ENCODE results near the gene RPUSD3. TPM values are rescaled to one million over a fixed set of nuclear protein-coding genes. Genes with fewer than 3 reads are reported as not detected.

The RPUSD3 gene
- total and polyA plus RNA-seq, 3 experiments from 2014 or later, result 51.8 to 77.6 (median 74.3) TPM

Other genes starting within 250 kb of the RPUSD3 start
- 10 to 100 TPM; 53.1 to 54.3 TPM for gene MTMR14, start 194.5 kb downstream of the RPUSD3 start, total RNA-seq
- gene MTMR14, start 194.5 kb downstream of the RPUSD3 start, polyA plus RNA-seq, result 62.9 TPM
- under 1 TPM in 1 of 2 experiments, not detected in 1; 0.16 TPM for gene CPNE9, start 140.2 kb downstream of the RPUSD3 start, total RNA-seq
- gene CPNE9, start 140.2 kb downstream of the RPUSD3 start, polyA plus RNA-seq, result not detected
- 10 to 100 TPM; 46.8 to 50.2 TPM for gene BRPF1, start 112.3 kb downstream of the RPUSD3 start, total RNA-seq
- 27.0 TPM for gene BRPF1, start 112.3 kb downstream of the RPUSD3 start, polyA plus RNA-seq
- gene OGG1, start 94.1 kb downstream of the RPUSD3 start, total RNA-seq, result 10 to 100 TPM; 30.5 to 32.1 TPM
- gene OGG1, start 94.1 kb downstream of the RPUSD3 start, polyA plus RNA-seq, result 25.8 TPM
- gene CAMK1, start 74.1 kb downstream of the RPUSD3 start, total RNA-seq, result 10 to 100 TPM; 27.0 to 27.4 TPM
- gene CAMK1, start 74.1 kb downstream of the RPUSD3 start, polyA plus RNA-seq, result 2.9 TPM
- 10 to 100 TPM; 57.0 to 58.8 TPM for gene TADA3, start 51.5 kb downstream of the RPUSD3 start, total RNA-seq
- 64.4 TPM for gene TADA3, start 51.5 kb downstream of the RPUSD3 start, polyA plus RNA-seq
- gene ARPC4, start 50.9 kb downstream of the RPUSD3 start, total RNA-seq, result 100 to 1,000 TPM; 309 to 319 TPM
- 277 TPM for gene ARPC4, start 50.9 kb downstream of the RPUSD3 start, polyA plus RNA-seq
- 10 to 100 TPM; 18.8 to 19.1 TPM for gene TTLL3, start 33.7 kb downstream of the RPUSD3 start, total RNA-seq
- 3.8 TPM for gene TTLL3, start 33.7 kb downstream of the RPUSD3 start, polyA plus RNA-seq
- gene CIDEC, start 36.2 kb upstream of the RPUSD3 start, total RNA-seq, result not detected
- gene CIDEC, start 36.2 kb upstream of the RPUSD3 start, polyA plus RNA-seq, result not detected
- 10 to 100 TPM; 55.5 to 59.0 TPM for gene JAGN1, start 46.6 kb upstream of the RPUSD3 start, total RNA-seq
- 44.4 TPM for gene JAGN1, start 46.6 kb upstream of the RPUSD3 start, polyA plus RNA-seq
- 1 to 10 TPM in 1 of 2 experiments, under 1 TPM in 1; 0.47 to 1.2 TPM for gene IL17RE, start 58.8 kb upstream of the RPUSD3 start, total RNA-seq
- gene IL17RE, start 58.8 kb upstream of the RPUSD3 start, polyA plus RNA-seq, result 1.2 TPM
- gene IL17RC, start 73.1 kb upstream of the RPUSD3 start, total RNA-seq, result under 1 TPM; 0.20 to 0.31 TPM
- gene IL17RC, start 73.1 kb upstream of the RPUSD3 start, polyA plus RNA-seq, result 11.0 TPM
- 10 to 100 TPM; 14.0 to 16.0 TPM for gene CRELD1, start 89.8 kb upstream of the RPUSD3 start, total RNA-seq
- 24.5 TPM for gene CRELD1, start 89.8 kb upstream of the RPUSD3 start, polyA plus RNA-seq
- 10 to 100 TPM; 12.1 to 12.3 TPM for gene PRRT3, start 108.4 kb upstream of the RPUSD3 start, total RNA-seq
- 5.4 TPM for gene PRRT3, start 108.4 kb upstream of the RPUSD3 start, polyA plus RNA-seq
- 10 to 100 TPM; 56.3 to 56.8 TPM for gene EMC3, start 142.8 kb upstream of the RPUSD3 start, total RNA-seq
- gene EMC3, start 142.8 kb upstream of the RPUSD3 start, polyA plus RNA-seq, result 90.9 TPM
- 10 to 100 TPM; 55.9 to 56.2 TPM for gene FANCD2, start 182.4 kb upstream of the RPUSD3 start, total RNA-seq
- gene FANCD2, start 182.4 kb upstream of the RPUSD3 start, polyA plus RNA-seq, result 6.3 TPM